KMS-11 (cell line): ENCODE results near the gene RPTOR.

ENCODE experiments used
- H2AFZ ChIP-seq: fragments of 200-600 bp; sonication (generic); 2 replicates; pipeline ENCODE4 v1.6.1; 2016; ENCODE audit warnings: antibody characterized with exemption, mixed run types, low read depth
- H3K27ac ChIP-seq: fragments of 200-600 bp; sonication (generic); 2 replicates; pipeline ENCODE4 v1.6.1; 2016; ENCODE audit warnings: mild to moderate bottlenecking, mixed run types
- H3K27me3 ChIP-seq: fragments of 200-600 bp; sonication (generic); 2 replicates; pipeline ENCODE4 v1.6.1; 2017; ENCODE audit warnings: mild to moderate bottlenecking, low read depth, mixed run types, moderate library complexity; ENCODE audit not compliant: insufficient read depth
- H3K36me3 ChIP-seq: fragments of 200-600 bp; sonication (generic); 2 replicates; pipeline ENCODE4 v1.6.1; 2017; ENCODE audit warnings: mild to moderate bottlenecking, mixed run types; ENCODE audit not compliant: insufficient read depth
- H3K4me1 ChIP-seq: fragments of 200-600 bp; sonication (generic); 2 replicates; pipeline ENCODE4 v1.6.1; 2016; ENCODE audit warnings: mild to moderate bottlenecking, low read depth, mixed run types; ENCODE audit not compliant: poor library complexity, severe bottlenecking
- H3K4me2 ChIP-seq: fragments of 200-600 bp; sonication (generic); 2 replicates; pipeline ENCODE4 v1.7.0; 2016; ENCODE audit warnings: mild to moderate bottlenecking, mixed run types
- H3K4me3 ChIP-seq: fragments of 200-600 bp; sonication (generic); IDR thresholded peaks from 2 replicates; pipeline ENCODE4 v1.6.1; 2017; ENCODE audit warnings: low read depth, low read length, mixed read lengths; ENCODE audit not compliant: insufficient read depth
- H3K79me2 ChIP-seq: fragments of 200-600 bp; sonication (generic); 2 replicates; pipeline ENCODE4 v1.6.1; 2016; ENCODE audit warnings: low read depth, mixed run types; ENCODE audit not compliant: insufficient read depth
- H3K9ac ChIP-seq: fragments of 200-600 bp; sonication (generic); 2 replicates; pipeline ENCODE4 v1.6.1; 2016; ENCODE audit warnings: mild to moderate bottlenecking, mixed run types
- H4K20me1 ChIP-seq: fragments of 200-600 bp; sonication (generic); 2 replicates; pipeline ENCODE4 v1.6.1; 2016; ENCODE audit warnings: mild to moderate bottlenecking, mixed run types; ENCODE audit not compliant: insufficient read depth
- CTCF ChIP-seq: fragments of 200-600 bp; sonication (generic); conservative IDR thresholded peaks from 2 replicates; pipeline ENCODE4 v1.6.1; 2017; ENCODE audit warnings: low read depth, mild to moderate bottlenecking, antibody characterized with exemption, low read length, moderate library complexity, mixed read lengths

The RPTOR gene

DNA sequence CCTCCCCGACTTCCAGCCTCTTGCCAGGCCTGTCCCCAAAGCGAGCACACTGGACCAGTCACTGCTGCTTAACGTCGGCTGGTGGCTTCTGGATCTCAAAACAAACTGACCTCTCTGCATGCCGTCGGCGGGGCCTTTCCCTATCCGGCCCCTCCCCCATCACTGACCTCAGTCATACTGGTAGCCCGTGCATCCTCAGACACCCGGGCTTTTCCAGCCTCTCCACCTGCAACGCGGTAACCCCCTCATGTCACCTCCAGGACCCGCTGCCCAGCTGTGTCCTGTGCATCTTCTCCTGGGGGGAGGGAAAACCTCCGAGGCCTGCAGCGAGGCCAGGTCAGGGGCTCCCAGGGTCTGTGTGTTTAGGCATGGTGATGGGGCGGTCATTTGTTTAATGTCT is 308.4 kb downstream of the RPTOR start:
- Histone ChIP-seq H3K79me2 (no peaks in the 10 kb centered on the region), H3K36me3 (0 out of 2 replicates have a peak, but pooled peaks cover 3% of the 10 kb centered on the region), H3K4me1 (no peaks in the 10 kb centered on the region), H3K9ac (no peak overlapping the region), H3K4me2 (no peak overlapping the region), H3K27ac (no peak overlapping the region), H2AFZ (no peak overlapping the region), H4K20me1 (no peaks in the 10 kb centered on the region), H3K4me3 (no peak overlapping the region), H3K27me3 (no peaks in the 10 kb centered on the region)
- TF ChIP-seq CTCF, result no peak

DNA sequence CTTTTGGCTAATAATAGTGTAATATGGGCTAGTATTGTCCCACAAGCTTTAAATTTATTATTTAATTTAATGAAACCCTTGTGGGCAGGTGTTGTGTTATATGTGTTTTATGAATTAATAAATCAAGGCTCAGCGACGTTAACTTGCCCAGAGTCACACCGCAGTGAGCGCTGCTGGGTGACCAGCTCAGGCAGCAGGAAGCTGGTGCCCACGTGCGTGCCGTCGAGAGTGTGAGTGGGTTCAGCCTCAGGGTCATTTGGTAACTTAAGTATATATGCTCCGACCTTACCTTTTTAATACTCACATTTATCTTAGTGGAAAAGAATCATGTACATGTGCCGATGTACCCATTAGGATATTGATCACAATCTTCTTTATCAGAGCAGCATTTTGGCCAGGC is 309.6 kb downstream of the RPTOR start:
- Histone ChIP-seq H3K36me3 (0 out of 2 replicates have a peak, but pooled peaks cover 3% of the 10 kb centered on the region), H2AFZ (no peak overlapping the region)

DNA sequence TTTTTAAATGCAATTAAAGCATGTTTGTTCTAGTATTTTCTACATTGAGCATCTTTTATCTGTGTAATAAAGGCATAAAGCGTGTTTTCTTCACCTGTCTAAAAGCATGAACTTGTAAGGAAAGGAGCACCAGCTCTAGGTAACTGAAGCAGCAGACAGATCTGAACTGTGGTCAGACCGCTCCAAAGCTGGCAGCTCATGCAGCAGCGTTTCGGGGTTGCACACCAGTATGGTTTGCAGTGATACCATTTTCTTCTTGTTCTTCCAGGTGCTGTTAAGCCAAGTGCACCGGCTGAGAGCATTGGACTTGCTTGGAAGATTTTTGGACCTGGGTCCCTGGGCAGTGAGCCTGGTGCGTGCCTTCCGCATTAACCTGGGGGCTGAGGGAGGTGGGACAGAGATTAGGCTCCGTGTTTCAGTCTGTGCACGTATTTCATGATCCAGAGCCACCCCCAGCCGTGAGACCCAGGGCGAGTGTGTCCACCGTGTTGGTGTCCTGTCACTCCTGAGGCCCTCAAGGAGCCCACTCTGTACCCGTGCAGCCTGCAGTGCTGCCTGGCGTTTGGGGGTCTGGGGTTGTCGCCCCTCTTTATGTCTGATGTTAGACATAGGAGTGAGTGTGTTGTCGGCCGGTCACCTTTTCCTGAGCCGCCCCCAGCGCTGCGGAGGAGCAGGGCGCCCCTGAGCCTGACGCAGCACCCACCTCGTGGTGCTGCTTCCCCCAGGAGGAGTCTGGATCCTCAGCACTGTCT is 310.7 kb downstream of the RPTOR start:
- no peaks in the 10 kb centered on the region for H3K79me2 ChIP-seq
- H4K20me1 ChIP-seq, result no peaks in the 10 kb centered on the region
- H3K4me2 ChIP-seq, result no peak overlapping the region
- no peak overlapping the region for H3K27ac ChIP-seq
- no peak overlapping the region for H3K9ac ChIP-seq
- H3K36me3 ChIP-seq, result 0 out of 2 replicates have a peak, but pooled peaks cover 3% of the 10 kb centered on the region
- no peaks in the 10 kb centered on the region for H3K27me3 ChIP-seq
- H3K4me3 ChIP-seq, result no peak overlapping the region
- no peak overlapping the region for H2AFZ ChIP-seq
- TF ChIP-seq CTCF, result no peak
- H3K4me1 ChIP-seq, result no peaks in the 10 kb centered on the region

More for the DNA sequence above, 309.6 kb downstream of the RPTOR start:
- Histone ChIP-seq H3K4me2 (no peak overlapping the region), H4K20me1 (no peaks in the 10 kb centered on the region), H3K4me3 (no peak overlapping the region), H3K27ac (no peak overlapping the region), H3K4me1 (no peaks in the 10 kb centered on the region), H3K27me3 (no peaks in the 10 kb centered on the region), H3K79me2 (no peaks in the 10 kb centered on the region), H3K9ac (no peak overlapping the region)
- no peak for TF ChIP-seq CTCF

DNA sequence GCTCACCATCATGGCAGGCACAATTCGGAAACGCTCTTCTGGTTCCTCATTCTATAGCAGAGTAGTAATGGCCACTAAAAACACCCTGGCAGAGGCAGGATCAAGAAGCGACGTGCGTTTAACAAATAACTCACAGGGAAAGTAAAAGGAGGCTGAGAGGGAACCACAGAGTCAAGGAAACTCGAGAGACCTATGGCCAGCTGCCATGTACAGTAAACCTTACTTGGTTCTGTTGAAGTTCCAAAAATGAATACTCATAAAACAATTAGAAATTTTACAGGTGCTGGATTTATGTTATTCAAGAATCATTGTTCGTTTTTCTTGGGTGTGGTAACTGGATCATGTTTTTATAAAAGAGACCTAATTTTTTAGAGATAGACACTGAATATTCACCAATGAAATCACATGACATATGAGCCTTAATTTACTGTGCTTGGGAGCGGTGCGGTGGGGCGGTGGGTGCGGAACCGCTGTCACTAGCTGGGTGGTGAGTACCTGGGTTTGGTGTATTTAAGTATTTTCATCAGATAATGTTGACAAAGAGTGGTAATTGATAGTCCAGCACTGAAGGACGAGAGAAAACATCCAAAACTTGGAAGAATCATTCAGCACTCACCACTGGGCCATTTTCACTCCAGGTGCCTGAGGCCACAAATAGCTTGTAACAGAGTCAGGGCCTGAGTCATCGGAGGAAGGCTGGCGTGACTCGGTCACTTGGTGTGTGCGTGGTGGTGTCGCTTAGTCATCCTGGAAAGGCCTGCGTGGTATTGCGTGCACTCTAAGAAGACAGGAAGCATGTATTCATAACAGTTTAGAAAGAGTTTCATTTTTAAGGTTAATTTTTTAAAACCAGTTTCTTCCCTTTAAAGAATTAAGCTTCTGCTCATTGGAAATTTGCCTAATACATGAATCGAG is 311.6 kb downstream of the RPTOR start:
- TF ChIP-seq CTCF, result no peak
- no peak overlapping the region for H3K9ac ChIP-seq

More for the DNA sequence above, 311.6 kb downstream of the RPTOR start:
- Histone ChIP-seq H3K27ac (no peak overlapping the region), H3K36me3 (0 out of 2 replicates have a peak, but pooled peaks cover 3% of the 10 kb centered on the region), H3K4me2 (no peak overlapping the region), H3K4me1 (no peaks in the 10 kb centered on the region), H2AFZ (no peak overlapping the region), H4K20me1 (no peaks in the 10 kb centered on the region), H3K27me3 (no peaks in the 10 kb centered on the region), H3K4me3 (no peak overlapping the region), H3K79me2 (no peaks in the 10 kb centered on the region)
